PC-3 (cell line): ENCODE results near the gene ATE1. TPM values are rescaled to one million over a fixed set of nuclear protein-coding genes. Genes with fewer than 3 reads are reported as not detected.

Experiments
- ATAC-seq: fragments of 200-7000 bp; cut with Tn5 transposase; 2 replicates; pipeline ENCODE4 v1.9.1; 2020; ENCODE audit warnings: mild to moderate bottlenecking, moderate library complexity
- BruUV-seq: library from RNA; stranded (reverse); fragments of 400-500 nt; replicated peaks from 2 replicates; lab custom pipeline; 2021; lab: Mats Ljungman, UMichigan
- CTCF ChIA-PET: fragments of 300-600 bp; sonication (Branson Sonifier 250); formaldehyde crosslinking; loops from one replicate; lab custom pipeline; 2022; ENCODE audit warnings: antibody characterized with exemption; lab: Charles Lee
- POLR2A ChIA-PET: fragments of 300-600 bp; sonication (Branson Sonifier 250); formaldehyde crosslinking; loops from one replicate; lab custom pipeline; 2022; ENCODE audit warnings: antibody characterized with exemption; ENCODE audit not compliant: unreplicated experiment; lab: Charles Lee
- DNase-seq: peaks from one replicate; pipeline ENCODE4 v3.0.0-alpha.2; 2015
- H2AFZ ChIP-seq: fragments of 300-600 bp; sonication (generic); 2 replicates; pipeline ENCODE4 v1.6.0; 2016; ENCODE audit warnings: antibody characterized with exemption, low read length
- H3F3A ChIP-seq: fragments of 300-600 bp; sonication (generic); one replicate; pipeline ENCODE4 v1.6.0; 2017; ENCODE audit warnings: antibody characterized with exemption, low read length, control low read depth, mild to moderate bottlenecking; ENCODE audit not compliant: unreplicated experiment
- H3K27ac ChIP-seq: fragments of 300-600 bp; sonication (generic); 2 replicates; pipeline ENCODE4 v1.5.1; 2016; ENCODE audit warnings: mild to moderate bottlenecking, low read length
- H3K27me3 ChIP-seq: fragments of 300-600 bp; sonication (generic); 2 replicates; pipeline ENCODE4 v1.6.1; 2016; ENCODE audit warnings: low read length, mixed read lengths
- H3K36me3 ChIP-seq: fragments of 300-600 bp; sonication (generic); 2 replicates; pipeline ENCODE4 v1.6.1; 2016; ENCODE audit warnings: low read depth, mixed run types, low read length, mixed read lengths
- H3K4me1 ChIP-seq: fragments of 300-600 bp; sonication (generic); 2 replicates; pipeline ENCODE4 v1.5.1; 2016; ENCODE audit warnings: low read length; ENCODE audit not compliant: insufficient read depth
- H3K4me2 ChIP-seq: fragments of 300-600 bp; sonication (generic); 2 replicates; pipeline ENCODE4 v1.6.0; 2016; ENCODE audit warnings: low read length
- H3K4me3 ChIP-seq: fragments of 300-600 bp; sonication (generic); 2 replicates; pipeline ENCODE4 v1.5.1; 2016; ENCODE audit warnings: mild to moderate bottlenecking, low read length, mixed read lengths
- H3K79me2 ChIP-seq: fragments of 300-600 bp; sonication (generic); 2 replicates; pipeline ENCODE4 v1.6.1; 2017; ENCODE audit warnings: low read length, mixed read lengths
- H3K9ac ChIP-seq: fragments of 300-600 bp; sonication (generic); 2 replicates; pipeline ENCODE4 v1.6.0; 2016; ENCODE audit warnings: mild to moderate bottlenecking, low read length
- H3K9me2 ChIP-seq: fragments of 300-600 bp; sonication (generic); replicated peaks from 2 replicates; pipeline ENCODE4 v1.6.1; 2016; ENCODE audit warnings: mixed run types, low read length, mixed read lengths
- H3K9me3 ChIP-seq: fragments of 300-600 bp; sonication (generic); 2 replicates; pipeline ENCODE4 v1.6.1; 2016; ENCODE audit warnings: low read length, mixed read lengths
- H4K20me1 ChIP-seq: fragments of 300-600 bp; sonication (generic); 2 replicates; pipeline ENCODE4 v1.6.1; 2016; ENCODE audit warnings: low read length, mixed read lengths
- CTCF ChIP-seq: fragments of 300-600 bp; sonication (generic); conservative IDR thresholded peaks from 2 replicates; pipeline ENCODE4 v1.5.1; 2017; ENCODE audit warnings: antibody characterized with exemption, low read depth, mild to moderate bottlenecking, low read length
- EZH2 ChIP-seq: fragments of 300-600 bp; sonication (generic); IDR thresholded peaks from one replicate; pipeline ENCODE4 v1.6.1; 2017; ENCODE audit warnings: antibody characterized with exemption, mild to moderate bottlenecking, low read length; ENCODE audit not compliant: unreplicated experiment
- EZH2phosphoT487 ChIP-seq: fragments of 300-600 bp; sonication (generic); IDR thresholded peaks from 2 replicates; pipeline ENCODE4 v1.6.1; 2018; ENCODE audit warnings: mild to moderate bottlenecking, antibody characterized with exemption, low read length, borderline replicate concordance
- intact Hi-C: fragments of 100-400 bp; cut with micrococcal nuclease; formaldehyde crosslinking; loops from 2 replicates; pipeline ENCODE4 v1.9.0; 2023
- total RNA-seq: library from RNA; depleted of rRNA; stranded (reverse); fragments of >200 nt; gene quantifications from 2 replicates; pipeline ENCODE4 v1.2.3, GENCODE V29; 2014

The ATE1 gene
- total RNA-seq, 1 experiment from 2014 or later, result 12.8 TPM

GRCh38 chr10:121851786-121852185, 76.0 kb downstream of the ATE1 start:
- H3K9me3 ChIP-seq, result no peaks in the 10 kb centered on the region
- H3K9ac ChIP-seq, result no peak overlapping the region
- no peak for TF ChIP-seq EZH2
- no peak for TF ChIP-seq EZH2phosphoT487
- TF ChIP-seq CTCF, result no peak
- H3K4me2 ChIP-seq, result no peak overlapping the region
- ChIA-PET CTCF (no interaction called here), POLR2A (no interaction called here)
- H3K9me2 ChIP-seq, result no peaks in the 10 kb centered on the region
- H2AFZ ChIP-seq, result no peak overlapping the region
- H4K20me1 ChIP-seq, result no peaks in the 10 kb centered on the region
- intact Hi-C loops, result no loop called here
- no TSS peak for BruUV-seq
- no peaks in the 10 kb centered on the region for H3K79me2 ChIP-seq
- H3K27ac ChIP-seq, result no peak overlapping the region
- H3K27me3 ChIP-seq, result no peaks in the 10 kb centered on the region
- no peak overlapping the region for H3K4me3 ChIP-seq
- DNase-seq (no peak), ATAC-seq (no peak)
- no peaks in the 10 kb centered on the region for H3K4me1 ChIP-seq
- peaks cover 4% of the 10 kb centered on the region; the same call in 1 of the 2 replicates for H3K36me3 ChIP-seq
- H3F3A ChIP-seq, result no peaks in the 10 kb centered on the region

- no peak for TF ChIP-seq EZH2phosphoT487
- TF ChIP-seq EZH2, result no peak
- no peaks in the 10 kb centered on the region for H3F3A ChIP-seq
- no peak for DNase-seq
- no TSS peak for BruUV-seq
- H3K4me2 ChIP-seq, result no peak overlapping the region
- intact Hi-C loops, result no loop called here
- ATAC-seq, result no peak
- H3K9ac ChIP-seq, result no peak overlapping the region
- H2AFZ ChIP-seq, result no peak overlapping the region
- no peaks in the 10 kb centered on the region for H3K9me3 ChIP-seq
- H3K9me2 ChIP-seq, result no peaks in the 10 kb centered on the region
- H3K4me1 ChIP-seq, result no peaks in the 10 kb centered on the region
- H3K27me3 ChIP-seq, result no peaks in the 10 kb centered on the region
- POLR2A ChIA-PET, result no interaction called here
- no peaks in the 10 kb centered on the region for H4K20me1 ChIP-seq
- H3K4me3 ChIP-seq, result no peak overlapping the region
- no peaks in the 10 kb centered on the region for H3K36me3 ChIP-seq
- no peak overlapping the region for H3K27ac ChIP-seq
- CTCF ChIA-PET, result no interaction called here
- H3K79me2 ChIP-seq, result no peaks in the 10 kb centered on the region
These were observed 79.7 kb downstream of the ATE1 start for GRCh38 chr10:121848082-121848481.

GRCh38 chr10:121846555-121846954, 81.3 kb downstream of the ATE1 start:
- ChIA-PET POLR2A (no interaction called here), CTCF (no interaction called here)
- intact Hi-C loops, result no loop called here
- Histone ChIP-seq H4K20me1 (no peaks in the 10 kb centered on the region), H3K27me3 (no peaks in the 10 kb centered on the region), H3K27ac (no peak overlapping the region), H3K4me1 (no peaks in the 10 kb centered on the region), H3F3A (no peaks in the 10 kb centered on the region), H3K9me3 (no peaks in the 10 kb centered on the region), H3K79me2 (no peaks in the 10 kb centered on the region), H2AFZ (no peak overlapping the region), H3K4me2 (no peak overlapping the region), H3K4me3 (no peak overlapping the region), H3K36me3 (no peaks in the 10 kb centered on the region), H3K9me2 (no peaks in the 10 kb centered on the region), H3K9ac (no peak overlapping the region)
- TF ChIP-seq EZH2, result no peak
- no peak for TF ChIP-seq EZH2phosphoT487
- TF ChIP-seq CTCF, result no peak
- no TSS peak for BruUV-seq
- DNase-seq, result no peak
- no peak for ATAC-seq
